ENCODE measurements around the gene VTI1A. TPM values are rescaled to one million over a fixed set of nuclear protein-coding genes. Genes with fewer than 3 reads are reported as not detected.

The VTI1A gene
- total and polyA plus RNA-seq, 2 of the 13 experiments (the other 11 are each of a cell fraction or from before 2014, with no cell fraction given), result 11.7 to 32.7 TPM

DNA sequence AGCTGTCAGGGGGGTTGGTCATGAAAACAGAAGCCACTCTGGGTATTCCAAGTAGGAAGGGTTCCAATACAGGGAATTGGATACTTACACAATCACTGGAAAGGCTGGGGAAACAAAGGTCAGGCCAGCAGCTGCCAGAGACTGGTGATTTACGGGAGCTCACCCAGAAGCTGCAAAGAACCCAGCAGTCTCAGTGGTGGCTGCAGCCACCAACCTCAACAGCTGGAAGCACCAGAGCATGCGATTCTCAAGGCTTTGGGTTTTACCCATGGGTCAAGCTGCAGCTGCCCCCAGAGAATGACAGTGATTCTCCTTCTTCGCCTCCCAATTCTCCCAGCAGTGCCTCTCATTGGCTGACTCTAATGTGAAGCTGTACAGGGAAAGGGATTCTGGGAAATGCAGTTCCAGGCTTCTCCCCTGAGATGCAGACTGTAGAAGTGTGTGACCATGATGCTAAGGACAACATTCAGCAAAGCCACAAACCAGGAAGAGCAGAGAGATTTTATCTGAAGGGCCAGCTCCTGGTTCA, 395.9 kb downstream of the VTI1A start (continued):
- TF ChIP-seq NFATC3 (CRISPR knock-in tag; IDR thresholded peaks at IDR 0.05) (no peak), HNF4A (CRISPR knock-in tag; IDR thresholded peaks at IDR 0.05) (peak; percentile 27; the same call in 1 of the 2 replicates), KAT8 (CRISPR knock-in tag; IDR thresholded peaks at IDR 0.05) (no peak), TMF1 (CRISPR knock-in tag; IDR thresholded peaks at IDR 0.05; ENCODE audit: low read depth) (no peak), RELA (CRISPR knock-in tag; IDR thresholded peaks at IDR 0.05) (no peak), GATA4 (IDR thresholded peaks at IDR 0.05; ENCODE audit: borderline replicate concordance, low read depth) (no peak), XRCC5 (optimal IDR thresholded peaks at IDR 0.05; ENCODE audit: low read length) (peak; percentile 40), ZFX (CRISPR knock-in tag; IDR thresholded peaks at IDR 0.05; ENCODE audit: low read depth) (peak; percentile 11; the same call in 1 of the 2 replicates), HNRNPK (IDR thresholded peaks at IDR 0.05; ENCODE audit: low read depth, low read length, poor library complexity, severe bottlenecking) (no peak), NFYC (CRISPR knock-in tag; IDR thresholded peaks at IDR 0.05) (peak; percentile 74), ZNF781 (CRISPR knock-in tag; IDR thresholded peaks at IDR 0.05; ENCODE audit: borderline replicate concordance, not compliant biosample characterization) (no peak), ZHX2 (IDR thresholded peaks at IDR 0.05; ENCODE audit: low read depth) (no peak), ZHX2 (CRISPR knock-in tag; IDR thresholded peaks at IDR 0.05; ENCODE audit: borderline replicate concordance) (no peak), AHR (CRISPR knock-in tag; IDR thresholded peaks at IDR 0.05) (no peak), ASH2L (IDR thresholded peaks at IDR 0.05; ENCODE audit: insufficient read length, low read depth, low read length) (no peak), FOXA1 (IDR thresholded peaks at IDR 0.05) (no peak), FOXA1 (CRISPR knock-in tag; IDR thresholded peaks at IDR 0.05) (no peak), SMAD3 (CRISPR knock-in tag; IDR thresholded peaks at IDR 0.05) (no peak), ZNF234 (CRISPR knock-in tag; conservative IDR thresholded peaks at IDR 0.05) (no peak), LBX2 (CRISPR knock-in tag; IDR thresholded peaks at IDR 0.05; ENCODE audit: borderline replicate concordance) (no peak), ZNF792 (CRISPR knock-in tag; IDR thresholded peaks at IDR 0.05) (no peak), SIX4 (CRISPR knock-in tag; IDR thresholded peaks at IDR 0.05) (no peak), ZNF772 (CRISPR knock-in tag; IDR thresholded peaks at IDR 0.05) (no peak), BRD4 (CRISPR knock-in tag; IDR thresholded peaks at IDR 0.05) (no peak), NRL (CRISPR knock-in tag; IDR thresholded peaks at IDR 0.05; ENCODE audit: borderline replicate concordance) (no peak), KDM5B (CRISPR knock-in tag; IDR thresholded peaks at IDR 0.05; ENCODE audit: borderline replicate concordance) (0 out of 2 replicates have a peak, but pooled peaks have one; percentile 35)
- TF ChIP-seq, protein P1, sequence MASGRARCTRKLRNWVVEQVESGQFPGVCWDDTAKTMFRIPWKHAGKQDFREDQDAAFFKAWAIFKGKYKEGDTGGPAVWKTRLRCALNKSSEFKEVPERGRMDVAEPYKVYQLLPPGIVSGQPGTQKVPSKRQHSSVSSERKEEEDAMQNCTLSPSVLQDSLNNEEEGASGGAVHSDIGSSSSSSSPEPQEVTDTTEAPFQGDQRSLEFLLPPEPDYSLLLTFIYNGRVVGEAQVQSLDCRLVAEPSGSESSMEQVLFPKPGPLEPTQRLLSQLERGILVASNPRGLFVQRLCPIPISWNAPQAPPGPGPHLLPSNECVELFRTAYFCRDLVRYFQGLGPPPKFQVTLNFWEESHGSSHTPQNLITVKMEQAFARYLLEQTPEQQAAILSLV (CRISPR knock-in tag; IDR thresholded peaks at IDR 0.05; ENCODE audit: borderline replicate concordance), result no peak

Data from HepG2 (cell line).